ENCODE results near the gene ITSN2.

DNA sequence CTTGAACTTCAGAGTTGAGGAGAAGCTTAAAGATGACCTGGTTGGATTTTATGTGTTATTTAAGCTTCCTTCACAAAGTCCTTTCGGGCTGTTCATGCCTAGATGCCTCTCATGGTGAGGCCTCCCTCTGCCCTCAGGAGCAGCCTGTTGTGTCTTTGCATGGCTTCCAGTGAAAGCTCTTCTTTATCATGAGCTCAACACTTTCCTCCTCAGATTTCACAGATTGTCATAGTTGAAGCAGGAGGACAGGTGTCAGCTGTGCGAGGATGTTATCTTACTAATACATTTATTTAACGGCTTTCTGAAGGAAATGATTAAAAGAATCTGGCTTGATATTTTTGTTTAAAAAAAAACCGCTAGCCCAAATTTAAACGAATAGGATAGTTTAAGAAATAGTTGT, 48.8 kb upstream of the ITSN2 start:
- TF ChIP-seq, protein P1, sequence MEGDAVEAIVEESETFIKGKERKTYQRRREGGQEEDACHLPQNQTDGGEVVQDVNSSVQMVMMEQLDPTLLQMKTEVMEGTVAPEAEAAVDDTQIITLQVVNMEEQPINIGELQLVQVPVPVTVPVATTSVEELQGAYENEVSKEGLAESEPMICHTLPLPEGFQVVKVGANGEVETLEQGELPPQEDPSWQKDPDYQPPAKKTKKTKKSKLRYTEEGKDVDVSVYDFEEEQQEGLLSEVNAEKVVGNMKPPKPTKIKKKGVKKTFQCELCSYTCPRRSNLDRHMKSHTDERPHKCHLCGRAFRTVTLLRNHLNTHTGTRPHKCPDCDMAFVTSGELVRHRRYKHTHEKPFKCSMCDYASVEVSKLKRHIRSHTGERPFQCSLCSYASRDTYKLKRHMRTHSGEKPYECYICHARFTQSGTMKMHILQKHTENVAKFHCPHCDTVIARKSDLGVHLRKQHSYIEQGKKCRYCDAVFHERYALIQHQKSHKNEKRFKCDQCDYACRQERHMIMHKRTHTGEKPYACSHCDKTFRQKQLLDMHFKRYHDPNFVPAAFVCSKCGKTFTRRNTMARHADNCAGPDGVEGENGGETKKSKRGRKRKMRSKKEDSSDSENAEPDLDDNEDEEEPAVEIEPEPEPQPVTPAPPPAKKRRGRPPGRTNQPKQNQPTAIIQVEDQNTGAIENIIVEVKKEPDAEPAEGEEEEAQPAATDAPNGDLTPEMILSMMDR (IDR thresholded peaks at IDR 0.05): no peak
- TF ChIP-seq POLR2A (IDR thresholded peaks at IDR 0.05): no peak
